Activated CD4-positive, alpha-beta memory T cell treated with anti-CD3 and anti-CD28 coated beads for 36 hours (primary cell): ENCODE data around the gene ARID5B. TPM values are rescaled to one million over a fixed set of nuclear protein-coding genes. Genes with fewer than 3 reads are reported as not detected.

Experiments used
- CTCF ChIA-PET: fragments of 350-600 bp; sonication (Branson Sonifier 250); formaldehyde crosslinking; loops from one replicate; lab custom pipeline; 2021; ENCODE audit warnings: antibody characterized with exemption, inconsistent platforms; lab: Charles Lee
- POLR2A ChIA-PET: fragments of 350-600 bp; sonication (Branson Sonifier 250); formaldehyde crosslinking; loops from one replicate; lab custom pipeline; 2021; ENCODE audit warnings: antibody characterized with exemption; lab: Charles Lee
- DNase-seq: peaks from one replicate; pipeline ENCODE4 v3.0.0-alpha.2; 2020
- H3K27ac Mint-ChIP-seq: one replicate; pipeline ENCODE4 v1.8.0; 2021; ENCODE audit warnings: mixed read lengths
- H3K27me3 Mint-ChIP-seq: one replicate; pipeline ENCODE4 v1.8.0; 2021; ENCODE audit warnings: mixed read lengths
- H3K36me3 Mint-ChIP-seq: one replicate; pipeline ENCODE4 v1.8.0; 2021; ENCODE audit warnings: mixed read lengths
- H3K4me1 Mint-ChIP-seq: one replicate; pipeline ENCODE4 v1.8.0; 2021; ENCODE audit warnings: low read depth, mixed read lengths
- H3K4me3 Mint-ChIP-seq: one replicate; pipeline ENCODE4 v1.8.0; 2021; ENCODE audit warnings: mild to moderate bottlenecking, mixed read lengths
- H3K9me3 Mint-ChIP-seq: one replicate; pipeline ENCODE4 v1.8.0; 2021; ENCODE audit warnings: mixed read lengths
- intact Hi-C: fragments of 100-400 bp; cut with micrococcal nuclease; formaldehyde crosslinking; loops from one replicate; pipeline ENCODE4 v1.15.1; 2023
- total RNA-seq, 2 experiments: library from RNA; stranded (reverse); gene quantifications; one replicate each; pipeline ENCODE4 v1.2.3, GENCODE V29; 2021

Gene ARID5B
- total RNA-seq, 2 experiments from 2014 or later, result 79.4 to 79.6 TPM

DNA sequence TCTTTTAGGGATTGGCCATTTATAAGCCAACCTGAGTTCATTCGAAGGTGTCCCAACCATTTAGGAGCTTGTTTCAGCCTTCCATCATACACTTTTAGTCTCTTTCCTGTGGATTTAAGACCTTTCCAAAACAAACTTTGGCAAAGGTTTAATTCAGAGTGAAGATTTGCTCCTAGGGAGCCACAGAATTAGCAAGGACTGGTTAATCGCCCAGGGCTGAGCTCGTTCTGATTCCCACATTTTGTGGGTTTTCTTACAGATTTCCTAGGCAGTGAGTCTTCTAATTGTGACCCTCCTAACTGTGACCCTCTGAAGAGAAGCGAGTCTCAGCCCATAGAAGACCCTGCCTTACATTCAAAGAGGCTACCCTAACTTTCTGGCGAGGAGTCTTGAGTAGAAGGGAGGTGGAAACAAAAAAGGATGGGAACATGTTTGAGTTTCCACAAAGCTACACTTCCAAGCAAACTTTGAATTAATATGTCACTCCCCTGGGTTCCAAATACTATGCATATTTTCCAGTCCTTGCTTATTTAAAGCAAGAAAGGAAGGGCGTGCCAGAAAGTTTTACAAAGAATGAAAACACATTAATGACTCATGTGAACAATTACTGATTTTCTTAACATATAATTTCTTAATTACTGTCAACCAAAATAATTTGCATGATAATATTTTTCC, 118.3 kb downstream of the ARID5B start:
- peaks cover 89% of the 10 kb centered on the region for H3K4me1 Mint-ChIP-seq
- H3K36me3 Mint-ChIP-seq, result peaks cover 45% of the 10 kb centered on the region
- no peaks in the 10 kb centered on the region for H3K27me3 Mint-ChIP-seq
- intact Hi-C loops, result loop anchor here (1.0 to 2.0 kb wide), 7 partner anchors 18 to 77 kb away; no protein-coding TSS in a partner anchor
- peak overlapping the region; percentile 96 for H3K27ac Mint-ChIP-seq
- POLR2A ChIA-PET, result interaction anchor here (0.5 to 8.9 kb wide), 18 partner anchors 9 to 224 kb away, joined by 3 to 163 read pairs (median 6); partner anchors contain the start of gene ARID5B
- H3K9me3 Mint-ChIP-seq, result peaks cover 4% of the 10 kb centered on the region
- DNase-seq, result no peak
- H3K4me3 Mint-ChIP-seq, result peak overlapping the region; percentile 24
- CTCF ChIA-PET, result interaction anchor here (1.0 to 9.1 kb wide), 10 partner anchors 8 to 123 kb away, joined by 3 to 80 read pairs (median 4); no protein-coding TSS in a partner anchor

DNA sequence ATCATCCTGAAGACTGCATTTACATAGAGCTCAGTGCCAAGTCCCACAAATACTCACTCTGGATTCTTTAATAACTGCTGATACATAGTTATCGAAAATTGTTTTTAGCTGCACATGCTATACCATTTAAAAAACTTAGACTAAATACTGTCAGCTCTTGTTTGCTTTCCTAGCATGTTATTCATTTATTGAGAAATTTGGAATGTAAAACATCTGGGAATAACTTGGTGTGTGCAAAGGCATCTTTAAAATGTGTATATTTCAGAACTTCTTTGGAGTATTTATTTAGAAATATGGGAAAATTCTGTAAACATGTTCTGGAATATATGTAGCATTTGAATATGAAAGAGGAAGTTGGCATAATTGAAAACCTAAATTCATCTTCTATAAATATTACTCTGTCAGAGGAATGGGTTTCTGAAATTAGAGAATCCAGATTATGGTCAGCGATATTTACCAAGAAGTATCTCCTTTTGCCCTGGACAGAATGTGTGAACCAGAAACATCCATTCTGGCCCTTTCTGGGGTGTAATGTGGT, 119.7 kb downstream of the ARID5B start:
- peaks cover 46% of the 10 kb centered on the region for H3K36me3 Mint-ChIP-seq
- peaks cover 93% of the 10 kb centered on the region for H3K4me1 Mint-ChIP-seq
- H3K27me3 Mint-ChIP-seq, result no peaks in the 10 kb centered on the region
- peak overlapping the region; percentile 92 for H3K27ac Mint-ChIP-seq
- intact Hi-C loops, result loop anchor here (2.0 kb wide), 1 partner anchor 26 kb away; no protein-coding TSS in a partner anchor
- peaks cover 4% of the 10 kb centered on the region for H3K9me3 Mint-ChIP-seq
- CTCF ChIA-PET, result interaction anchor here (0.6 to 9.1 kb wide), 6 partner anchors 18 to 224 kb away, joined by 3 to 80 read pairs (median 6); no protein-coding TSS in a partner anchor
- no peak overlapping the region for H3K4me3 Mint-ChIP-seq
- POLR2A ChIA-PET, result interaction anchor here (1.1 to 8.9 kb wide), 12 partner anchors 9 to 162 kb away, joined by 3 to 163 read pairs (median 10); partner anchors contain the start of gene ARID5B
- DNase-seq, result no peak

DNA sequence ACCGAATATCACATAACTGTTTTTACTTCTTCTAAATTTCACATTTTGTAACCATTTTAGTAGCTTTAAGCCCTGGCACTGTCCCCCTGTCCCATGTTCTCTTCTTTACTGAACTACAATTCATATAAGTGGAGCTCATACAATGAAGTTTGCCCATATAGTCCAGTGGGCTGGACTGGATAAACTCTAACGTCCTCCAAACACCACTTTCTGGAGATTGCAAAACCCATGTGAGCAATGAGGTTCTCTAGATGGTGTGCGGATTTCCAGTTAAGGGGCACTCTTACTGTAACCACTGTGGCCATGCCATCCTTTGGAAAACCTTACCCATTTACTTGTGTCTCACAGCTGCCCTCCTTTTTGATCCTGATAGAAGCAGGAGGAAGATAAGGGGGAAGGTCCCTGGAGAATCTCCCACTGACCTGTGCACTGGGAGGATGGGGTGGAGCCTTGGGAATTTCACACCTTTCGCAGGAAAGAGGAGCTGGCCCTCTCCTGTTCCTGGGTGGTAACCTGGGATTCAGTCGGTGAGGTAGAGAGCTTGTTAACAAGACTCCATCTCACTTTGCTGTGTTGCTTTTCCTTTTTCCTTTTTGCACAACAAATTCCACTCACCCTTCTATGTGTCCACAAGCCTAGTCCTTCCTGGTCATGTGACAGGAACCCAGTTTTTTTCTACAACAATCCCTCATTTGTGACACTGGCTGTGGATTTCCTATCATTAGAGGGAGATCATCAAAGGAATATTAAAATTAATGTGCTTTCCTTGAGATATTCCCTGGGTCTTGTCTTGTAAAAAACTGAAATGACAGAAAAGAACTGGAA, 120.7 kb downstream of the ARID5B start:
- Mint-ChIP-seq H3K4me1 (peaks cover 91% of the 10 kb centered on the region), H3K27me3 (no peaks in the 10 kb centered on the region), H3K4me3 (peak overlapping the region; percentile 21), H3K36me3 (peaks cover 44% of the 10 kb centered on the region), H3K9me3 (peaks cover 4% of the 10 kb centered on the region), H3K27ac (peak overlapping the region; percentile 92)
- POLR2A ChIA-PET, result interaction anchor here (1.0 to 8.9 kb wide), 14 partner anchors 10 to 122 kb away, joined by 3 to 163 read pairs (median 6); partner anchors contain the start of gene ARID5B
- CTCF ChIA-PET, result interaction anchor here (0.6 to 9.1 kb wide), 6 partner anchors 17 to 223 kb away, joined by 3 to 80 read pairs (median 4); no protein-coding TSS in a partner anchor
- intact Hi-C loops, result loop anchor here (2.0 kb wide), 1 partner anchor 25 kb away; no protein-coding TSS in a partner anchor
- no peak for DNase-seq

DNA sequence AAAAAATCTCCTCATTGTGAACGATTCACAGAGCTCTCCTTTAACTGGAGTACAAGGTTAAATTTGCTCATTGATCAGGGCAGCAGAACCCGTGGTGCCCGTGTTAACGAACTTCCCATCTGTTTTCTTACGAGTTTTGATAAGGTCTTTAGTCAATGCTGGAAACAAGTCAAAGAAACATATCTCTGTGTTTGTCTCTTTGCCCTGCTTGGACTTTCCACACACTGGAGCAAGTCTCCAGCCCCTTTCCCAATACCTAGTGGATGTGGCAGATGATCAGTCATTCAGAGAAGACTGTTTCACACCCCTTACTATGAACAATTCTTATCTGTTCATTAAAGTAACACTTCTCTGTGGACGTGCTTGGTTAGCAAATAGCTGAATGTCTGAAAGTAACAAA, 121.3 kb downstream of the ARID5B start:
- CTCF ChIA-PET, result interaction anchor here (1.0 to 9.1 kb wide), 9 partner anchors 17 to 126 kb away, joined by 3 to 80 read pairs (median 3); partner anchors contain the start of gene ARID5B
- intact Hi-C loops, result loop anchor here (1.0 kb wide), 1 partner anchor 123 kb away; no protein-coding TSS in a partner anchor
- H3K4me3 Mint-ChIP-seq, result peak overlapping the region; percentile 7

DNA sequence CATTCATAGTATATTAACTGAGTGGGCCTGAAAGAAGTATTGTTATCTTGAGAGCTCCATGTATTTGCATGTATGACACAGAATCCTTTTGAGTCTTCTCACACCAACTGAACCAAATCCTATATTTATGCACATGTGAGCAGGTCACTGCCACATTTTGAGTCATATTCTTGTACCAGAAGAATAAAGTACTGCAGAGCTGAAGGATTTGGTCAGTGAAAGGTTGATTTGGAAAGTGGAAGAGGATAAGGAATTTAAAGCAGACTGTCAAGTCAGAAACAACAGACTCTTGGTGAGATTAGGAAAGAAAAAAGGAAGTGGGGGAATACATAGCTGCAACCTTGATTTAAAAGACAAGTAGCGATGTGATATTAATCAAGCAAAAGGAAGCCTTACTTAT, 121.8 kb downstream of the ARID5B start:
- H3K27ac Mint-ChIP-seq, result peak overlapping the region; percentile 92
- H3K9me3 Mint-ChIP-seq, result peaks cover 4% of the 10 kb centered on the region
- H3K4me1 Mint-ChIP-seq, result peaks cover 90% of the 10 kb centered on the region
- ChIA-PET CTCF (interaction anchor here (0.8 to 9.1 kb wide), 10 partner anchors 16 to 222 kb away, joined by 3 to 80 read pairs (median 3); partner anchors contain the start of gene ARID5B), POLR2A (interaction anchor here (0.6 to 8.9 kb wide), 15 partner anchors 22 to 787 kb away, joined by 3 to 163 read pairs (median 4); no protein-coding TSS in a partner anchor)
- no peaks in the 10 kb centered on the region for H3K27me3 Mint-ChIP-seq
- H3K36me3 Mint-ChIP-seq, result peaks cover 43% of the 10 kb centered on the region
- DNase-seq, result no peak
- H3K4me3 Mint-ChIP-seq, result no peak overlapping the region
- intact Hi-C loops, result loop anchor here (1.0 kb wide), 1 partner anchor 123 kb away; no protein-coding TSS in a partner anchor

More for the DNA sequence above, 121.3 kb downstream of the ARID5B start:
- peak; percentile 36 for DNase-seq
- peaks cover 47% of the 10 kb centered on the region for H3K36me3 Mint-ChIP-seq
- peaks cover 90% of the 10 kb centered on the region for H3K4me1 Mint-ChIP-seq
- no peaks in the 10 kb centered on the region for H3K27me3 Mint-ChIP-seq
- H3K9me3 Mint-ChIP-seq, result peaks cover 4% of the 10 kb centered on the region
- POLR2A ChIA-PET, result interaction anchor here (0.8 to 8.9 kb wide), 17 partner anchors 11 to 163 kb away, joined by 3 to 163 read pairs (median 4); no protein-coding TSS in a partner anchor
- peak overlapping the region; percentile 92 for H3K27ac Mint-ChIP-seq

DNA sequence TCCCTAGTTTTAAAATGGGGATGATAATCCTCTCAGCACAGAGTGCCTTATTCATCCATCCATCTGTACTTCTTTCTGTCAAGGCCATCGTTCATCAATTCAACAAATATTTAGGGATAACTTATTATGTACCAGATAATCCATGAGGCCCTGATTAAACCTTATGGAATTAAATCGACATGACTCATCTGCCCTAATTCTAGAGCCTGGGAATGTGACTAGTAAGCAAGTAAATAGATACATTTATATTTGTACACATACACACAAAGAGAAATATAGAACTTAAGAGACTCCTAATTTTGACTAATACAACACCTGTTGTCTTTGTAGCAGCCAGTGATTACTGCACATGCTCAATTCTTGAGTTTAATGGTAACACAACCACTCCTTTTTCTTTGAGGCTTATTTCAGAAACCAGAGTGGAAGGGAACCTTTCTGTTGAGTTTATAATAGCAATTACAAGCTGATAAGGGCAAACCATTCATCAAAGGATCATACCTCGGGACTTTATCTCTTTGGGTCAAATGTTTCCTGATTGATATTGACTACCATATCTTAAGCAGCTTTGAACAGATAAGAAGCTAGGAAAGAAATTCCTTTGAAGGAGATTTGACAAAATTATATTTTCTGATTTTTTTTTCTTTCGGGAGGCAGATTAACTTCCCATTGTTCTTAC, 122.7 kb downstream of the ARID5B start:
- peaks cover 4% of the 10 kb centered on the region for H3K9me3 Mint-ChIP-seq
- peaks cover 37% of the 10 kb centered on the region for H3K36me3 Mint-ChIP-seq
- peaks cover 89% of the 10 kb centered on the region for H3K4me1 Mint-ChIP-seq
- POLR2A ChIA-PET, result interaction anchor here (0.6 to 8.9 kb wide), 10 partner anchors 22 to 786 kb away, joined by 3 to 163 read pairs (median 6); no protein-coding TSS in a partner anchor
- no peak overlapping the region for H3K4me3 Mint-ChIP-seq
- H3K27ac Mint-ChIP-seq, result peak overlapping the region; percentile 92
- DNase-seq, result no peak
- no peaks in the 10 kb centered on the region for H3K27me3 Mint-ChIP-seq
- intact Hi-C loops, result no loop called here
- CTCF ChIA-PET, result interaction anchor here (0.8 to 9.1 kb wide), 8 partner anchors 15 to 221 kb away, joined by 3 to 80 read pairs (median 3); partner anchors contain the start of gene ARID5B

DNA sequence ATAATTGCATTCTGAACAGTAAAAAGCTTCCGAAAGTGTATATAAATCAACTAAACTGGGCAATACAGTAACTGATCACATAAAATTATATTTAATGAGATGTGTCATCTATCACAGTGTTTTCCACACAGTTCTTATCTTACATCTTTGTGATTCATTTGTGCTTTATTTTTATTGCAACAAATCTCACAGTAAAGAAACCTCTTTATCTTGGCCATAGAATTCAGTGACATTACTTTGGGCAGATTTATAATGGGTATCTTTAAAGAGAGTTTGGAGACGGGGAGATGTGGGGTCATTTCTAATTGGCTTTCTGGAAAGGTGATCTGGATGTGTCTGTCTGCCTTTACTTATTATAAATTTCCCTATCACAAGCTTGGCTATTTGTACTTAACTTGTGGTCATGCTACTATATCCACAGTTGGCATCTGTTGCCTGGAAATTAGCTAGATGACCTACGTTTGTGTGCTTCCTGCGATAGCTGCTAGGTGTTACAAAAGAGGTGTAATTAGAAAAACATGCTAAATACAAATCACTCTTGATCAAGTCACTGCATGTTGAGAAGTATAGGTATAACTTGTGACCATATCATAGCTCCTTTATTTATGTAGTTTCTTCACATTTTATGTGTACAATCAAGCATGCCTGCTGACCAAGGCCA, 123.8 kb downstream of the ARID5B start:
- intact Hi-C loops, result no loop called here
- no peak for DNase-seq
- H3K27ac Mint-ChIP-seq, result peak overlapping the region; percentile 28
- no peaks in the 10 kb centered on the region for H3K27me3 Mint-ChIP-seq
- CTCF ChIA-PET, result interaction anchor here (0.7 to 9.1 kb wide), 5 partner anchors 14 to 129 kb away, joined by 3 to 80 read pairs (median 3); no protein-coding TSS in a partner anchor
- H3K9me3 Mint-ChIP-seq, result peaks cover 4% of the 10 kb centered on the region
- no peak overlapping the region for H3K4me3 Mint-ChIP-seq
- peaks cover 43% of the 10 kb centered on the region for H3K36me3 Mint-ChIP-seq
- H3K4me1 Mint-ChIP-seq, result peaks cover 89% of the 10 kb centered on the region
- POLR2A ChIA-PET, result interaction anchor here (1.0 to 8.9 kb wide), 2 partner anchors 13 to 21 kb away, joined by 3 to 163 read pairs; no protein-coding TSS in a partner anchor

DNA sequence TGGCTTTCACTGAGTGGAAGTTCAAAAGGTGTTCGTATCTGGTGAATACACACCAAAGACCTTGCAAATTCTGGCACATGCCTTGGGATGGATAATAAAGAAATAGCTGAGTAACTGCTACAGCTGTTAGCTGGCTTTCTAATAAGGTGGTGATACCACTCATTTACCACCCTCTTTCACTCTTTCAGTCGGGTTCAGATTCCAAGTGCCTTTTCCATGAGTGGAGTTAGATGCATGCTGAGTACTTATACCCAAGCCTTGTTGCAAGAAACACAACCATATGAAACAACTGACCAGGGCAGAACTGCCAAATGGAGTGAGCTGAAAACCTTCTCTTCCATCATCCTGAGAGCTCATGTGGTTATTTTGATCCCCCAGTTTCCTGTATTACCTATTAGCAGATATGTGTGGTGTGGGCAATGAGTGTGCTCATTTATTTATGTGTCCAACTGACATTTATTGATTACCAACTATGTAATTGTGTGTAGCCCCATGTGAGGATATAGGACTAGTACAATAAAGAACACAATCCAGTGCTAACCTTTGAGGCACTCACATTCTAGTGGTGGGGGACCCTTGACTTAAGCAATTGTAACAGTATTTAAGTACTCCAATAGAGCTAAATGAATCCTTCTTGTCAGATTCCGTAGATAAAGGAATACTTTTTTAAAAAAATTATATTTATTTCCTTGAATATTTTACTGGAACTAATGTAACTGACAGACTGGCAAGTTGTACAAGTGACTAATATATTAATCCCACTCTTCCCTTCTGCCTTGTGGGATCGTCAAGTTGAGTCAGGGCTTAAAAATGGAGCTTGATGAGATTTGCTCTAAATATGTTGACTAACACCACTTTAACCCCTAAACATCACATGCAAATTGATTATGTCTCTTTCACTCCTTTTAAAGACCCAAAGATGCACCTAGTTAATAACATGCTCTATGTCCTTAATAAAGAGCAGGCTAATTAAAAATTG, 124.7 kb downstream of the ARID5B start:
- Mint-ChIP-seq H3K9me3 (peaks cover 4% of the 10 kb centered on the region), H3K27ac (peak overlapping the region; percentile 62), H3K27me3 (no peaks in the 10 kb centered on the region), H3K4me1 (peaks cover 92% of the 10 kb centered on the region), H3K36me3 (peaks cover 46% of the 10 kb centered on the region), H3K4me3 (no peak overlapping the region)
- POLR2A ChIA-PET, result interaction anchor here (1.0 to 8.9 kb wide), 3 partner anchors 14 to 33 kb away, joined by 3 to 163 read pairs (median 3); no protein-coding TSS in a partner anchor
- CTCF ChIA-PET, result interaction anchor here (1.1 to 9.1 kb wide), 4 partner anchors 13 to 130 kb away, joined by 3 to 80 read pairs (median 4); no protein-coding TSS in a partner anchor
- no peak for DNase-seq
- intact Hi-C loops, result no loop called here

DNA sequence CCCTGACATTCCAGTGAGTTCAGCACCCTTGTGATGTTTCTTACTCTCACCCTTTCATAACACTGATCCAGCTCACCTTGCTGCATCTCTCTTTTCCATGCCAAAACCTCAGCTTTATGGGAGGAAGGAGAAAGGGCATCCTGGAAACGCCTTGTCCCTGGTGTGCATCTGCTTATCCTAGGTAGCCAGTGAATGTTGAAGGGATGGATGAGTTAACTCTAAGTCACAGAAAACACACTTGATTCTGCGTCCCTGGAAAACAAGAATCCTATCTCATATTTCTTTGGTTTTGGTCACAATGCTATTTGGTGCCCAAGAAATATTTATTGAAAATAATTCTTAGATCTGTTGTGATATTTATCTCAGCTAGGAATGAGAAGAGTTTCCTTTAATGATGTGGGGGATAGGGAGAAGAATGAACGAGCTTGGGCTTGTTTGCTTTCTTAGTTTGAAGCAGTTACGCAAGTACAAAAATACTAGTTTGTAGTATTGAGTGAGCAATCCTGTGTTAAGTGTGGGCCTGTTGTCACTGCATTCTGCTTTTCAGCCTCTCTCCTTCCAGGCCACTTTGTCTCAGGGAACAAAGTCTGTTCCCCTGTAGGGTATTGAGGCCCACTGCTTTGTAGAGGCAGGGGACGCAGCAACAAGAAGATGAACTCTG, 126.5 kb downstream of the ARID5B start:
- ChIA-PET POLR2A (interaction anchor here (0.6 kb wide), 1 partner anchor 55 kb away, joined by 4 read pairs; no protein-coding TSS in a partner anchor), CTCF (interaction anchor here (1.5 to 4.6 kb wide), 2 partner anchors 9 to 11 kb away, joined by 4 to 27 read pairs; no protein-coding TSS in a partner anchor)
- Mint-ChIP-seq H3K27me3 (no peaks in the 10 kb centered on the region), H3K36me3 (peaks cover 42% of the 10 kb centered on the region), H3K4me3 (no peak overlapping the region), H3K27ac (peak overlapping the region; percentile 85), H3K4me1 (peaks cover 88% of the 10 kb centered on the region), H3K9me3 (peaks cover 4% of the 10 kb centered on the region)
- no peak for DNase-seq
- intact Hi-C loops, result no loop called here
